NCI-H2029 (cell line): ENCODE results near the gene SPRED1.

Experiments
- DNase-seq: peaks from one replicate; lab custom pipeline; 2025; lab: John Stamatoyannopoulos, UW

The SPRED1 gene

GRCh38 chr15:38252481-38253350, at the start of gene SPRED1:
TSS of gene SPRED1 (plus strand) at chr15:38252836. CDS start at chr15:38253186, 350 bp downstream.
- no peak for DNase-seq

GRCh38 chr15:38205526-38206272, 46.9 kb upstream of the SPRED1 start:
- DNase-seq: no peak

- no peak for DNase-seq
These were observed 45.0 kb upstream of the SPRED1 start for GRCh38 chr15:38207621-38208020.

- no peak for DNase-seq
These were observed 44.4 kb upstream of the SPRED1 start for GRCh38 chr15:38208206-38208605.

GRCh38 chr15:38208779-38209178, 43.9 kb upstream of the SPRED1 start:
- no peak for DNase-seq

GRCh38 chr15:38211249-38211648, 41.4 kb upstream of the SPRED1 start:
- DNase-seq: no peak

GRCh38 chr15:38211811-38212210, 40.8 kb upstream of the SPRED1 start:
- DNase-seq: no peak

GRCh38 chr15:38212729-38213351, 39.8 kb upstream of the SPRED1 start:
- DNase-seq: no peak

GRCh38 chr15:38213356-38213755, 39.3 kb upstream of the SPRED1 start:
- DNase-seq: no peak

- DNase-seq: no peak
These were observed 36.9 kb upstream of the SPRED1 start for GRCh38 chr15:38215707-38216106.

- DNase-seq: no peak
These were observed 35.9 kb upstream of the SPRED1 start for GRCh38 chr15:38216763-38217162.

- DNase-seq: no peak
These were observed 35.4 kb upstream of the SPRED1 start for GRCh38 chr15:38217191-38217595.

- no peak for DNase-seq
These were observed 34.6 kb upstream of the SPRED1 start for GRCh38 chr15:38217788-38218609.

GRCh38 chr15:38220606-38221273, 31.9 kb upstream of the SPRED1 start:
- DNase-seq: no peak

GRCh38 chr15:38224486-38224885, 28.1 kb upstream of the SPRED1 start:
- no peak for DNase-seq

GRCh38 chr15:38225381-38225780, 27.3 kb upstream of the SPRED1 start:
- no peak for DNase-seq

- DNase-seq: no peak
These were observed 25.9 kb upstream of the SPRED1 start for GRCh38 chr15:38226608-38227266.

- no peak for DNase-seq
These were observed 24.7 kb upstream of the SPRED1 start for GRCh38 chr15:38227941-38228340.

GRCh38 chr15:38228618-38229017, 24.0 kb upstream of the SPRED1 start:
- no peak for DNase-seq

GRCh38 chr15:38229705-38230310, 22.8 kb upstream of the SPRED1 start:
- DNase-seq: no peak
